Activated T-cell treated with anti-CD3 and anti-CD28 coated beads, Interleukin-2, amount 50 U/mL, for 1 hour (primary cell): ENCODE measurements around the gene KCTD5.

ENCODE experiments used
- DNase-seq: peaks from one replicate; pipeline ENCODE4 v3.0.0-alpha.2; 2020

The KCTD5 gene

DNA sequence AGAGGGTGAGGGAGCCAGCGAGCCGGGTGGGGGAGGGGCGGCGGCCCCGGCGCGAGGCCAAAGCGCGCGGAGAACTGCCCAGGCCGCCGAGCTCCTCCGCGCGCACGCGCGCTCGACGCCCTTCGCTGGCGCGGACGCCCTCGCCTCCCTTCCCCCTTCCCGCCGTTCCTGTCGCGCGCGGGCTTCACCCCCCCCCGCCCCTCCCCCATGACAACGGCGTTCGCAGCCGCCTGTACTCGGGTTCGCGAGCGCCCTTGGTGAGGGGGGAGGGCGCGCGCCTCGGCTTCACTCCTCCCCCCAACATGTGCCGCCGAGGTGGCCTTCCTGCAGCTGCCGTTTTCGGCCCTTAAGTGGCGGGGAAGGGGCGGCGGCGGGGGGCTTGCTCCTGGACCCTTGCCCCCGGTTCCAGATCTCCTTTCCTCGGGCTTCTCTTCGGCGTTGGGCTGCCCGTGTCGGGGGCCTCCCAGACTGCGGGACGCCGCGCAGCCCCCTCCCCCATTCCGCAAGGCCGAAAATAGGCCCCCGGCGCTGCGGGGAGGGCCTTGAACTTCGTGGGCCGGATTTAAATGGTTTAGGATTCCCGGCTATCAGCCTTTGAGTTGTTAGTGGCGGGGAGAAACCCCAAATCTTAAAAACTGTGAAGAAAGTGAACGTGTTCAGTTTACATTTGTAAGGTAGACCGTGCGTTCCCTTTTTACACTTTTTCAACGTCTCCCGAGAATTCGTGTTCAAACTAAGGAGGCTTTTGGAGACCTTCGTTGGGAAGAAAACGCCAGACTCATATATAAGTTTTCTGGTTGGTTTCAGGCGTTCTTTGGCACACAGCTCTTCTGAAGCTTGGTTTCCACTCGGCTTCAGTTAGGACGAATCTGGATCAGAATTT lies 70.8 kb downstream of the KCTD5 start:
- no peak for DNase-seq

DNA sequence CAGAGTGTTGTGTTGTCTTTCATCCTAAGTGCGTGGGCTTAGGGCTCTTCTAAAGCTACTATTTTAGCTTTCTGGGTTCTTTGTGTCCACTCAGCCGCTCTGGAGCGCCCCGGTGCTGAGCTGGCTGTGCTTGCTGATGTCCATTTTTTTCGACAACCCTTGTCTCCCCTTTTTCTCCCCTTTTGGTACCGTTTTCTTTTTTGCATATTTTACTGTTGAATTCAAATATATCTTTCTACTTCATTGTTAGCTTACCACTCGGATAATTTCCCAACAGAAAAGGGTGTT lies 71.4 kb downstream of the KCTD5 start:
- DNase-seq, result no peak

DNA sequence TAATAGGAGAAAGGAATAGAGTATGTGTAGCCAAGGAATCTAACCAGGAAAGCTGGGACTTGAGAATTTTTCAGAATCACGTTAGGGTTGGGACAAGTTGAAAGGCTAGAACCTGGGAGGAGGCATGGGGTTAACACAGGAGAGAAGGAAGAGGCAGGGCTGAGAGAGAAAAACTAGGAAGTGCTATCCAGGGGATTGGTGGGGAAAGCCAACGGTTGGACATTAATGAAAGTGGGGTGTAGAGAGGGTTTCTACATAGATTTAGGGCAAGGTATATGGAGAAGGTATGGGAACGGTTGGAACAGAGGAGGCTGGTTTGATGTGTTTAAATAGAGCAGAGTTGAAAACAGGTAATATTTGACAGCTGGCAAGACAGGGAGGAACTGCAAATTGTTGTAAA lies 72.8 kb downstream of the KCTD5 start:
- no peak for DNase-seq

DNA sequence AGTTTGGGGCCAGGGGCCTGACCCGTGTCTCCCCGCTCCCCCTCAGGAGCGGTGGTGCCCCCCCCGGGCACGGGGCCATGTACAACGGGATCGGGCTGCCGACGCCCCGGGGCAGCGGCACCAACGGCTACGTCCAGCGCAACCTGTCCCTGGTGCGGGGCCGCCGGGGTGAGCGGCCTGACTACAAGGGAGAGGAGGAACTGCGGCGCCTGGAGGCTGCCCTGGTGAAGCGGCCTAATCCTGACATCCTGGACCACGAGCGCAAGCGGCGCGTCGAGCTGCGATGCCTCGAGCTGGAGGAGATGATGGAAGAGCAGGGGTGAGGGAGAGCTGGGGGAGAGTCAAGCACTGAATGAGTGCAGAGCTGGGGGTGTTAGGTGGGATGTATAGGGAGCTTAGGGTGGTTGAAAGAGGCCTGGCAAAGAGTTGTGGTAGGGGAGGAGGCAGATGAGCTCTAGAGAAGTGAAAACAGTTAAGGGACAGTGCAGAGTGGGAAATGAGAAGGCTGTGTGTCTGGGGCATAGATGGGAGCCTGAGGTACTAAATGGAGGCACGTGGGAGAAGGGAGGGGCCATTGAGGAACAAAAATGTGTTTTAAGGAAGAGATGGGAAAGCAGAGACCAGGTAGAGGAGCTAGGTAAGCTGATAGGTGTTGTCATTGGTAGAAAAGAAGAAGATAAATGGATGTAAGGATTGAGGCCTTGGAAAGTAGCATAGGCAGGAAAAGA lies 74.1 kb downstream of the KCTD5 start:
- no peak for DNase-seq

DNA sequence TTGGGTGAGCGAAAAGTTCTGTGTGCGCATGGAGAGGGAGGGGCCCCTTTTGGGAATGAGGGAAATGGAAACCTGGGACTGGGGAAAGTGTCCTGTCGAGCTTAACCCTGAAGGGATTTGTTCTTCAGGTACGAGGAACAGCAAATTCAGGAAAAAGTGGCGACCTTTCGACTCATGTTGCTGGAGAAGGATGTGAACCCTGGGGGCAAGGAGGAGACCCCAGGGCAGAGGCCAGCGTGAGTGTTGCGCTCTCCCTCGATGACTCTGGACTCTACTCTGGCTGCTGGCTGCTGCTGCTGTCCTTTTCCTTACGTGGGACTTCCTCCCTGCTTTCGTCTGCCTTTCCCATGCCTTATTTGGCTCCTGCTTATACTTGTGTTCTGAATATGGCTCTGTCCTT lies 75.0 kb downstream of the KCTD5 start:
- no peak for DNase-seq
